ENCODE measurements around the gene OTOP3. TPM values are rescaled to one million over a fixed set of nuclear protein-coding genes. Genes with fewer than 3 reads are reported as not detected.
A peak's percentile ranks its signal among the peaks of the same experiment; 100 is the strongest.

OTOP3 gene
- total RNA-seq, 1 experiment from 2014 or later, result not detected

DNA sequence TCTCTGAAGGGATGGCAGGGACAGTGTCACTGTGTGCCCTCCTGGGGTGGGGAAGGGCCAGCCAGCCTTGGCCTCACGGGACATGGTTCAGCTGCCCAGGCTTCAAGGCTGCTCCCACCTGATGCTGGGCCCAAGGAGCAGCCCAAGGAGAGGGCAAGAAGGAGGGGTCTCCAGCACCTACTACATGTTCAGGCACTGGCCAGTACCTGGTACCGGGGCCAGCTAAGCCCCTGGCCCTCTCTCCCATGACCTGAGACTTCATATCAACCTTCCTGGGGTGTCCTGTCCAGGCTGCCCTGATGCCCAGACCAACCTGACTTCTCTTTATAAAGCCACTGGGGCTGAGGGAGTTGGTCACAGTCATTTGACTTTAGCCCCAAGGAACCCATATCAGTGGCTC, 13.9 kb upstream of the OTOP3 start:
- no peak overlapping the region for H2BK20ac ChIP-seq (ENCODE audit: low read depth, low read length, poor library complexity, severe bottlenecking)
- H3K79me2 ChIP-seq (ENCODE audit: insufficient read depth, low read length), result no peaks in the 10 kb centered on the region
- Mint-ChIP-seq H3K4me3 (no peak overlapping the region; a peak in 1 of 5 replicates), H3K27ac (no peak overlapping the region), H3K4me1 (peaks cover 14 to 37% of the 10 kb centered on the region in 2 experiments), H3K36me3 (ENCODE audit: insufficient read depth in 1 of 3, low read depth in 3 of 3) (no peaks in the 10 kb centered on the region; a peak in 1 of 7 replicates), H3K9me3 (peaks cover 0 to 5% of the 10 kb centered on the region in 2 experiments; a peak in 1 of 5 replicates), H3K27me3 (ENCODE audit: low read depth) (peaks cover 67% of the 10 kb centered on the region)
- H3K4me2 ChIP-seq (ENCODE audit: insufficient read depth, insufficient read length, low read length), result no peak overlapping the region
- H2BK15ac ChIP-seq (ENCODE audit: low read depth, low read length), result no peak overlapping the region
- peak; percentile 32 for DNase-seq
- H3K27me3 ChIP-seq (ENCODE audit: insufficient read depth, low read length), result peaks cover 40% of the 10 kb centered on the region
- H4K91ac ChIP-seq (ENCODE audit: insufficient read length, low read depth, low read length), result no peak overlapping the region
- H3K27ac ChIP-seq (ENCODE audit: insufficient read length, low read depth, low read length), result no peak overlapping the region
- no peak overlapping the region for H3K23ac ChIP-seq (ENCODE audit: insufficient read length, low read depth, low read length)
- H3K4ac ChIP-seq (ENCODE audit: low read depth, low read length), result no peak overlapping the region
- no peak overlapping the region for H2AFZ ChIP-seq (ENCODE audit: low read length)
- no peak overlapping the region for H4K5ac ChIP-seq (ENCODE audit: insufficient read length, low read depth, low read length)
- no peak overlapping the region for H2BK120ac ChIP-seq (ENCODE audit: low read depth, low read length, poor library complexity, severe bottlenecking)
- no peak overlapping the region; the same call in 1 of the 2 replicates for H3K14ac ChIP-seq (ENCODE audit: insufficient read depth, low read length)
- no peak overlapping the region for H4K8ac ChIP-seq (replicated peaks; ENCODE audit: insufficient read length, low read depth, low read length)
- H3K18ac ChIP-seq (ENCODE audit: insufficient read length, low read depth, low read length), result no peak overlapping the region
- H3T11ph ChIP-seq (ENCODE audit: low read length), result no peak overlapping the region
- H3K56ac ChIP-seq (ENCODE audit: insufficient read length, low read depth, low read length), result no peak overlapping the region
- no peaks in the 10 kb centered on the region for H3K79me1 ChIP-seq (ENCODE audit: insufficient read depth, low read depth, low read length, poor library complexity, severe bottlenecking)
- no peaks in the 10 kb centered on the region for H4K20me1 ChIP-seq (ENCODE audit: control insufficient read depth, insufficient read depth, insufficient read length)
- no CpG with 5 or more reads among the region's 2 CpGs for WGBS (ENCODE audit: extremely low coverage, insufficient read length, low lambda C conversion rate)
- no peaks in the 10 kb centered on the region for H3K9me3 ChIP-seq (ENCODE audit: control insufficient read depth, low read depth, low read length)
- H2BK12ac ChIP-seq (ENCODE audit: insufficient read length, low read depth, low read length), result no peak overlapping the region
- H2BK5ac ChIP-seq (ENCODE audit: insufficient read length, low read length), result no peak overlapping the region
- H3K23me2 ChIP-seq (ENCODE audit: insufficient read length, low read depth, low read length, poor library complexity, severe bottlenecking), result peaks cover 5% of the 10 kb centered on the region
- no peak overlapping the region for H3K9ac ChIP-seq (ENCODE audit: extremely low read depth, insufficient read length, low read length)
- TF ChIP-seq, protein P1, sequence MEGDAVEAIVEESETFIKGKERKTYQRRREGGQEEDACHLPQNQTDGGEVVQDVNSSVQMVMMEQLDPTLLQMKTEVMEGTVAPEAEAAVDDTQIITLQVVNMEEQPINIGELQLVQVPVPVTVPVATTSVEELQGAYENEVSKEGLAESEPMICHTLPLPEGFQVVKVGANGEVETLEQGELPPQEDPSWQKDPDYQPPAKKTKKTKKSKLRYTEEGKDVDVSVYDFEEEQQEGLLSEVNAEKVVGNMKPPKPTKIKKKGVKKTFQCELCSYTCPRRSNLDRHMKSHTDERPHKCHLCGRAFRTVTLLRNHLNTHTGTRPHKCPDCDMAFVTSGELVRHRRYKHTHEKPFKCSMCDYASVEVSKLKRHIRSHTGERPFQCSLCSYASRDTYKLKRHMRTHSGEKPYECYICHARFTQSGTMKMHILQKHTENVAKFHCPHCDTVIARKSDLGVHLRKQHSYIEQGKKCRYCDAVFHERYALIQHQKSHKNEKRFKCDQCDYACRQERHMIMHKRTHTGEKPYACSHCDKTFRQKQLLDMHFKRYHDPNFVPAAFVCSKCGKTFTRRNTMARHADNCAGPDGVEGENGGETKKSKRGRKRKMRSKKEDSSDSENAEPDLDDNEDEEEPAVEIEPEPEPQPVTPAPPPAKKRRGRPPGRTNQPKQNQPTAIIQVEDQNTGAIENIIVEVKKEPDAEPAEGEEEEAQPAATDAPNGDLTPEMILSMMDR (conservative IDR thresholded peaks at IDR 0.05), result no peak
- H3K4me1 ChIP-seq (ENCODE audit: insufficient read depth, low read length), result no peaks in the 10 kb centered on the region
- no peak overlapping the region for H2AK5ac ChIP-seq (ENCODE audit: insufficient read length, low read length)

Measured in H9 (cell line).